ENCODE data around the gene CCDC66. TPM values are rescaled to one million over a fixed set of nuclear protein-coding genes. Genes with fewer than 3 reads are reported as not detected.

CCDC66 gene
- total and polyA plus RNA-seq, 9 of the 15 experiments (the other 6 are each of a cell fraction or from before 2014, with no cell fraction given): 21.5 to 46.5 (median 29.6) TPM

DNA sequence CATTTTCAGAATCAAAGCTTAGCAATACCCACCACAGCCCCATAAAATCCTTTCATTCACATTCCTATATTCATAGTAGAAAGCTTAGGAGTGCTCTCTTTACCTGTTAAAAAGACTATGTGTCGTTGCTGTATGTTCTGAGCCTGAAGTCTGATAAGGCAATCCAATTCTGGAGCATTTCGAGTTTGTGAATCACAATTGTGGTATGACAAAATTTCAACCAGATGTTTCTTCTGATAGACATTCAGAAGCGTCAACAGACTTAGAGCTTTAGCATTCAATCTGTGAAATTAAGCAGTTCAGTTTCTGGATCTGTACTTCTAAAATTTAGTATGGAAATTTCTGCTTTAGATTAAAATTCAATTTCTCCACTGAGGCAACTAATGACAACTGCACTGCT is 67.8 kb downstream of the CCDC66 start (continued):
- TF ChIP-seq RBM34 (IDR thresholded peaks at IDR 0.05; ENCODE audit: borderline replicate concordance, insufficient read depth, low read length) (no peak), MCM7 (IDR thresholded peaks at IDR 0.05) (no peak), E2F8 (IDR thresholded peaks at IDR 0.05; ENCODE audit: low read depth, partially characterized antibody) (no peak), NCOA2 (IDR thresholded peaks at IDR 0.05; ENCODE audit: partially characterized antibody in 2 of 2) (no peak), TCF3 (CRISPR knock-in tag; IDR thresholded peaks at IDR 0.05) (no peak), ZMIZ1 (IDR thresholded peaks at IDR 0.05; ENCODE audit: low read depth in 2 of 2, low read length in 2 of 2) (no peak), NR2C1 (IDR thresholded peaks at IDR 0.05) (no peak), NR2C1 (tag; IDR thresholded peaks at IDR 0.05) (no peak), ZNF79 (CRISPR knock-in tag; IDR thresholded peaks at IDR 0.05; ENCODE audit: low read depth) (no peak)
- TF ChIP-seq, protein P1, sequence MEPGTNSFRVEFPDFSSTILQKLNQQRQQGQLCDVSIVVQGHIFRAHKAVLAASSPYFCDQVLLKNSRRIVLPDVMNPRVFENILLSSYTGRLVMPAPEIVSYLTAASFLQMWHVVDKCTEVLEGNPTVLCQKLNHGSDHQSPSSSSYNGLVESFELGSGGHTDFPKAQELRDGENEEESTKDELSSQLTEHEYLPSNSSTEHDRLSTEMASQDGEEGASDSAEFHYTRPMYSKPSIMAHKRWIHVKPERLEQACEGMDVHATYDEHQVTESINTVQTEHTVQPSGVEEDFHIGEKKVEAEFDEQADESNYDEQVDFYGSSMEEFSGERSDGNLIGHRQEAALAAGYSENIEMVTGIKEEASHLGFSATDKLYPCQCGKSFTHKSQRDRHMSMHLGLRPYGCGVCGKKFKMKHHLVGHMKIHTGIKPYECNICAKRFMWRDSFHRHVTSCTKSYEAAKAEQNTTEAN (CRISPR knock-in tag; IDR thresholded peaks at IDR 0.05): no peak
- TF ChIP-seq, protein P2, sequence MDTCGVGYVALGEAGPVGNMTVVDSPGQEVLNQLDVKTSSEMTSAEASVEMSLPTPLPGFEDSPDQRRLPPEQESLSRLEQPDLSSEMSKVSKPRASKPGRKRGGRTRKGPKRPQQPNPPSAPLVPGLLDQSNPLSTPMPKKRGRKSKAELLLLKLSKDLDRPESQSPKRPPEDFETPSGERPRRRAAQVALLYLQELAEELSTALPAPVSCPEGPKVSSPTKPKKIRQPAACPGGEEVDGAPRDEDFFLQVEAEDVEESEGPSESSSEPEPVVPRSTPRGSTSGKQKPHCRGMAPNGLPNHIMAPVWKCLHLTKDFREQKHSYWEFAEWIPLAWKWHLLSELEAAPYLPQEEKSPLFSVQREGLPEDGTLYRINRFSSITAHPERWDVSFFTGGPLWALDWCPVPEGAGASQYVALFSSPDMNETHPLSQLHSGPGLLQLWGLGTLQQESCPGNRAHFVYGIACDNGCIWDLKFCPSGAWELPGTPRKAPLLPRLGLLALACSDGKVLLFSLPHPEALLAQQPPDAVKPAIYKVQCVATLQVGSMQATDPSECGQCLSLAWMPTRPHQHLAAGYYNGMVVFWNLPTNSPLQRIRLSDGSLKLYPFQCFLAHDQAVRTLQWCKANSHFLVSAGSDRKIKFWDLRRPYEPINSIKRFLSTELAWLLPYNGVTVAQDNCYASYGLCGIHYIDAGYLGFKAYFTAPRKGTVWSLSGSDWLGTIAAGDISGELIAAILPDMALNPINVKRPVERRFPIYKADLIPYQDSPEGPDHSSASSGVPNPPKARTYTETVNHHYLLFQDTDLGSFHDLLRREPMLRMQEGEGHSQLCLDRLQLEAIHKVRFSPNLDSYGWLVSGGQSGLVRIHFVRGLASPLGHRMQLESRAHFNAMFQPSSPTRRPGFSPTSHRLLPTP (IDR thresholded peaks at IDR 0.05; ENCODE audit: borderline replicate concordance, extremely low read depth, insufficient read length): no peak

Data from K562 (cell line).